ENCODE measurements around the gene DST. TPM values are rescaled to one million over a fixed set of nuclear protein-coding genes. Genes with fewer than 3 reads are reported as not detected.

The DST gene
- total RNA-seq, 1 experiment from 2014 or later, result 144 TPM

DNA sequence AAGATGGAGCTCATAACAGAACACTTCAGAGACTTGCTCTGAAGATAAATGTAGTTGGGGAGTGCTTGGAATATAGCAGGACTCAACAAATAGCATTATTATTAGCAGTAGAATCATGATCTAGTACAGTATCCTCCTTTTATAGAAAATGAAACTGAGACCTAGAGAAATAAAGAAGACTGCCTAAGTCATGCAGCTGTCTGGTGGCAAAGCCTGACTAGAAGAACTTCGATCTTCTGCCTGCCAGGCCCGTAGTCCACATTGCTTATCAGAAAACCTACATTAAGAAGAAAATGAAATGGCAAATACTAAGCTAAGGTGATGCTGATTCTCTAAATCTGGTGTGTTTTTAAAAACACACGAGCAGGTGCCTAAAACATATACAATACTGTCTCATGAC is 46.4 kb upstream of the DST start:
- H3K9me3 ChIP-seq (ENCODE audit: control insufficient read depth in 1 of 2, insufficient read depth in 1 of 2, low read depth in 1 of 2, low read length in 2 of 2), result no peaks in the 10 kb centered on the region
- no peaks in the 10 kb centered on the region for H3K9me2 ChIP-seq (ENCODE audit: insufficient read depth)
- no peak overlapping the region for H3K27ac ChIP-seq (ENCODE audit: low read depth, low read length)
- no peak overlapping the region for H3K4me3 ChIP-seq (replicated peaks in 1 of 2; ENCODE audit: low read depth in 1 of 2, low read length in 2 of 2)
- ChIA-PET POLR2A (no interaction called here), CTCF (interaction anchor here (1.0 to 2.3 kb wide), 2 partner anchors 10 to 46 kb away, joined by 3 to 8 read pairs; partner anchors contain the start of gene DST), RAD21 (ENCODE audit: low non-redundant PET in 1 of 2, low total read pairs in 2 of 2, uncharacterized antibody in 2 of 2, unreplicated experiment in 2 of 2) (no interaction called here)
- no TSS peak for BruUV-seq (replicated peaks)
- intact Hi-C loops (cut with micrococcal nuclease), result no loop called here
- H3K4me2 ChIP-seq (ENCODE audit: low read length), result 0 out of 2 replicates have a peak overlapping the region, but pooled peaks have one; percentile 6
- DNase-seq (ENCODE audit: low read depth, low spot score) (no peak), ATAC-seq (no peak)
- peaks cover 23 to 37% of the 10 kb centered on the region in 2 experiments for H3K4me1 ChIP-seq (ENCODE audit: control insufficient read depth in 1 of 2, insufficient read depth in 2 of 2, low read length in 2 of 2)
- no peaks in the 10 kb centered on the region for H4K20me1 ChIP-seq (ENCODE audit: insufficient read depth)
- H3K27me3 ChIP-seq (ENCODE audit: insufficient read depth, low read length), result no peaks in the 10 kb centered on the region
- TF ChIP-seq JUND (IDR thresholded peaks at IDR 0.05) (no peak), ATF3 (IDR thresholded peaks at IDR 0.05) (no peak), ELF1 (IDR thresholded peaks at IDR 0.05; ENCODE audit: borderline replicate concordance, low read depth) (no peak), POLR2A (IDR thresholded peaks at IDR 0.05; ENCODE audit: borderline replicate concordance, extremely low read depth, insufficient read depth, insufficient read length) (no peak), YY1 (IDR thresholded peaks at IDR 0.05; ENCODE audit: extremely low read depth, insufficient replicate concordance, low read depth, low read length) (no peak), CEBPB (IDR thresholded peaks at IDR 0.05; ENCODE audit: low read depth) (no peak)
- TF ChIP-seq, protein P1, sequence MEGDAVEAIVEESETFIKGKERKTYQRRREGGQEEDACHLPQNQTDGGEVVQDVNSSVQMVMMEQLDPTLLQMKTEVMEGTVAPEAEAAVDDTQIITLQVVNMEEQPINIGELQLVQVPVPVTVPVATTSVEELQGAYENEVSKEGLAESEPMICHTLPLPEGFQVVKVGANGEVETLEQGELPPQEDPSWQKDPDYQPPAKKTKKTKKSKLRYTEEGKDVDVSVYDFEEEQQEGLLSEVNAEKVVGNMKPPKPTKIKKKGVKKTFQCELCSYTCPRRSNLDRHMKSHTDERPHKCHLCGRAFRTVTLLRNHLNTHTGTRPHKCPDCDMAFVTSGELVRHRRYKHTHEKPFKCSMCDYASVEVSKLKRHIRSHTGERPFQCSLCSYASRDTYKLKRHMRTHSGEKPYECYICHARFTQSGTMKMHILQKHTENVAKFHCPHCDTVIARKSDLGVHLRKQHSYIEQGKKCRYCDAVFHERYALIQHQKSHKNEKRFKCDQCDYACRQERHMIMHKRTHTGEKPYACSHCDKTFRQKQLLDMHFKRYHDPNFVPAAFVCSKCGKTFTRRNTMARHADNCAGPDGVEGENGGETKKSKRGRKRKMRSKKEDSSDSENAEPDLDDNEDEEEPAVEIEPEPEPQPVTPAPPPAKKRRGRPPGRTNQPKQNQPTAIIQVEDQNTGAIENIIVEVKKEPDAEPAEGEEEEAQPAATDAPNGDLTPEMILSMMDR (IDR thresholded peaks at IDR 0.05 in 2 of 3, conservative IDR thresholded peaks at IDR 0.05 in 1 of 3; ENCODE audit: borderline replicate concordance in 1 of 3, insufficient read depth in 1 of 3, low read depth in 2 of 3, low read length in 2 of 3), result no peak
- no peak overlapping the region for H2AFZ ChIP-seq (ENCODE audit: low read depth, low read length, poor library complexity, severe bottlenecking)
- no peak overlapping the region for H3K9ac ChIP-seq (ENCODE audit: low read length)
- no peaks in the 10 kb centered on the region for H3K36me3 ChIP-seq (ENCODE audit: control insufficient read depth in 1 of 2, insufficient read depth in 2 of 2, low read length in 2 of 2)
- peaks cover 13% of the 10 kb centered on the region; the same call in 1 of the 2 replicates for H3K79me2 ChIP-seq (ENCODE audit: insufficient read depth, low read length)

DNA sequence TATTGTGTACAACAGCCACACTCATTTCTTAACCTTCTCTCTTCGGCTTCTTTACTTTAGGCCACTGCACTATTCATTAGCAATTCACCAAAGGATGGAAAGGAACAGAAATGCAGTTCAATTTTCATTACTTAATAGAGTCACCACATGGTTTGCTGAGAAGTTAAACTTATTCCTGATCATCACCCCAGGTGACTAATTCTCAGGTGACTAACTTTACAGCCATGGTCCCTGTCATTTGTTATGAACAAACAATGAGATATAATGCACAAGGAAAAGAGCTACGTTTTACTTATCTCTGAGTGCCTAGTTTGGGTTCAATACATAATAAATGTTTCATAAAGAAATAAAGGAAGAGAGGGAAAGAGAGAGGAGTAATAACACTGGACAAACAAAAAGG is 45.8 kb upstream of the DST start:
- no peak overlapping the region for H3K4me3 ChIP-seq (replicated peaks in 1 of 2; ENCODE audit: low read depth in 1 of 2, low read length in 2 of 2)
- H3K27ac ChIP-seq (ENCODE audit: low read depth, low read length), result no peak overlapping the region
- no peaks in the 10 kb centered on the region for H3K27me3 ChIP-seq (ENCODE audit: insufficient read depth, low read length)
- intact Hi-C loops (cut with micrococcal nuclease), result no loop called here
- no peaks in the 10 kb centered on the region for H3K9me2 ChIP-seq (ENCODE audit: insufficient read depth)
- ATAC-seq (no peak), DNase-seq (ENCODE audit: low read depth, low spot score) (no peak)
- H3K79me2 ChIP-seq (ENCODE audit: insufficient read depth, low read length), result peaks cover 13% of the 10 kb centered on the region; the same call in 1 of the 2 replicates
- peaks cover 23 to 37% of the 10 kb centered on the region in 2 experiments for H3K4me1 ChIP-seq (ENCODE audit: control insufficient read depth in 1 of 2, insufficient read depth in 2 of 2, low read length in 2 of 2)
- H3K9me3 ChIP-seq (ENCODE audit: control insufficient read depth in 1 of 2, insufficient read depth in 1 of 2, low read depth in 1 of 2, low read length in 2 of 2), result no peaks in the 10 kb centered on the region
- H2AFZ ChIP-seq (ENCODE audit: low read depth, low read length, poor library complexity, severe bottlenecking), result no peak overlapping the region
- ChIA-PET POLR2A (no interaction called here), CTCF (interaction anchor here (1.0 to 2.3 kb wide), 2 partner anchors 11 to 46 kb away, joined by 3 to 8 read pairs; partner anchors contain the start of gene DST), RAD21 (ENCODE audit: low non-redundant PET in 1 of 2, low total read pairs in 2 of 2, uncharacterized antibody in 2 of 2, unreplicated experiment in 2 of 2) (no interaction called here)
- H4K20me1 ChIP-seq (ENCODE audit: insufficient read depth), result no peaks in the 10 kb centered on the region
- H3K9ac ChIP-seq (ENCODE audit: low read length), result no peak overlapping the region
- H3K36me3 ChIP-seq (ENCODE audit: control insufficient read depth in 1 of 2, insufficient read depth in 2 of 2, low read length in 2 of 2), result no peaks in the 10 kb centered on the region
- no TSS peak for BruUV-seq (replicated peaks)
- 0 out of 2 replicates have a peak overlapping the region, but pooled peaks have one; percentile 6 for H3K4me2 ChIP-seq (ENCODE audit: low read length)
- TF ChIP-seq POLR2AphosphoS5 (IDR thresholded peaks at IDR 0.05; ENCODE audit: low read depth, low read length) (no peak), FOSL1 (IDR thresholded peaks at IDR 0.05; ENCODE audit: low read depth) (peak; percentile 41; the same call in 1 of the 2 replicates), ZNF274 (IDR thresholded peaks at IDR 0.05; ENCODE audit: low read depth, low read length) (no peak), CEBPB (IDR thresholded peaks at IDR 0.05; ENCODE audit: low read depth) (no peak), RAD21 (IDR thresholded peaks at IDR 0.05; ENCODE audit: low read depth) (no peak), SP1 (IDR thresholded peaks at IDR 0.05; ENCODE audit: low read depth) (peak; percentile 24; the same call in 1 of the 2 replicates)
- TF ChIP-seq, protein P2, sequence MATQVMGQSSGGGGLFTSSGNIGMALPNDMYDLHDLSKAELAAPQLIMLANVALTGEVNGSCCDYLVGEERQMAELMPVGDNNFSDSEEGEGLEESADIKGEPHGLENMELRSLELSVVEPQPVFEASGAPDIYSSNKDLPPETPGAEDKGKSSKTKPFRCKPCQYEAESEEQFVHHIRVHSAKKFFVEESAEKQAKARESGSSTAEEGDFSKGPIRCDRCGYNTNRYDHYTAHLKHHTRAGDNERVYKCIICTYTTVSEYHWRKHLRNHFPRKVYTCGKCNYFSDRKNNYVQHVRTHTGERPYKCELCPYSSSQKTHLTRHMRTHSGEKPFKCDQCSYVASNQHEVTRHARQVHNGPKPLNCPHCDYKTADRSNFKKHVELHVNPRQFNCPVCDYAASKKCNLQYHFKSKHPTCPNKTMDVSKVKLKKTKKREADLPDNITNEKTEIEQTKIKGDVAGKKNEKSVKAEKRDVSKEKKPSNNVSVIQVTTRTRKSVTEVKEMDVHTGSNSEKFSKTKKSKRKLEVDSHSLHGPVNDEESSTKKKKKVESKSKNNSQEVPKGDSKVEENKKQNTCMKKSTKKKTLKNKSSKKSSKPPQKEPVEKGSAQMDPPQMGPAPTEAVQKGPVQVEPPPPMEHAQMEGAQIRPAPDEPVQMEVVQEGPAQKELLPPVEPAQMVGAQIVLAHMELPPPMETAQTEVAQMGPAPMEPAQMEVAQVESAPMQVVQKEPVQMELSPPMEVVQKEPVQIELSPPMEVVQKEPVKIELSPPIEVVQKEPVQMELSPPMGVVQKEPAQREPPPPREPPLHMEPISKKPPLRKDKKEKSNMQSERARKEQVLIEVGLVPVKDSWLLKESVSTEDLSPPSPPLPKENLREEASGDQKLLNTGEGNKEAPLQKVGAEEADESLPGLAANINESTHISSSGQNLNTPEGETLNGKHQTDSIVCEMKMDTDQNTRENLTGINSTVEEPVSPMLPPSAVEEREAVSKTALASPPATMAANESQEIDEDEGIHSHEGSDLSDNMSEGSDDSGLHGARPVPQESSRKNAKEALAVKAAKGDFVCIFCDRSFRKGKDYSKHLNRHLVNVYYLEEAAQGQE (IDR thresholded peaks at IDR 0.05; ENCODE audit: low read depth), result no peak
